ENCODE measurements around the gene PRKAG1.

PRKAG1 gene

GRCh38 chr12:49049566-49050224 lies 31.1 kb upstream of the PRKAG1 start:
- DNase-seq (ENCODE audit: low spot score): no peak

DNA sequence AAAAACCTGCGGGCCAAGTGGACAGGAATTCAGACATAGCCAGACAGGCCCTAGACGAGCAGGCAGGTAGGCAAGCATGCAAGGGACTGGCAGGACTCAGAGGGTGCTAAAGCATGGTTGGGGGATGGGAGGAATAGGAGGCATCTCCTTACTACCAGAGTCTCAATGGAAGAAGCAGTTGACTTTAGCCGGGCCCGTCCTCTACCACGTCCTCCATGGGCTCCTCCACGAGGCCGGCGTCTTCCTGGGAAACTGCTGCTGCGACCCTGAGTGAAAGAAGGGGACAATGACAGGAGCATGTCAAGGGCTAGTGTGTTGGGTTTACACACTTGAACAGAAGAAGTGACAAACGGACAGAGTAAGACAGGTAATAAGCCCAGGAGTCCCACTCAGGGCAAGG lies 30.4 kb upstream of the PRKAG1 start:
- no peak for DNase-seq (ENCODE audit: low spot score)

DNA sequence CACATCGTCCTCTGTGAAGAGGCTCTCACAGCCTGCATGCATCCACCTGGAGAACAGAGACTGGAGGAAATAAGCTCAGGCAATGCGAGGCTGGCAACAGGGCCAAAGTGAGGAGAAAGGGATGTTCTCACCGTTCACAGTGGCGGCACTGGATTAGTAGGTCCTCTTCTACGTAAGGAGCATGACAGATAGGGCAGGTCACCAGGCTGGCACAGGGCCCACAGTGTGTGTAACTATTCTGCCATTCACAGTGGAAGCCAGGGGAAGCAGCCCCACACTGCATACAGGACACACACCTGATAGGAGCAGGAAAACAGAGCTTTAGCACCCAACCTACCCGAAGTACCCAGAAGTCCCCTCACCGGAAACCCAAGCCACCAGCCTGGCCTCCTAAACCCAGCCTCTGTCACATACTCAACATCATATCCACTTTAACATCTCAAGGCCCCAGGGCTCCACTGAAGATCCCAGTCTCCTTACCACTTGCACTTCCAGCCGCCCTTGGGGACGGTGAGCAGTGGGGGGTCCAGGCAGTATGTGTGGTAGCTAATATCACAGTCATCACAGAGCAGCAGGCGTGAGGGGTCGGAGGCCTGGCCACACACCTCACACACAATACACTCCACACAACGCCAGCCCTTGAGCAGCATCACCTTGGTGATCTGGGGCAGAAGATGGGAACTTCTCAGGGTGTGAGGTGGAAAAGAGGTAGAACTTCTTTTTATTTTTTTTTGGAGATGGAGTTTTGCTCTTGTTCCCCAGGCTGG lies 27.7 kb upstream of the PRKAG1 start:
- no peak for DNase-seq (ENCODE audit: low spot score)

GRCh38 chr12:49044660-49045059 lies 26.1 kb upstream of the PRKAG1 start:
- no peak for DNase-seq (ENCODE audit: low spot score)

DNA sequence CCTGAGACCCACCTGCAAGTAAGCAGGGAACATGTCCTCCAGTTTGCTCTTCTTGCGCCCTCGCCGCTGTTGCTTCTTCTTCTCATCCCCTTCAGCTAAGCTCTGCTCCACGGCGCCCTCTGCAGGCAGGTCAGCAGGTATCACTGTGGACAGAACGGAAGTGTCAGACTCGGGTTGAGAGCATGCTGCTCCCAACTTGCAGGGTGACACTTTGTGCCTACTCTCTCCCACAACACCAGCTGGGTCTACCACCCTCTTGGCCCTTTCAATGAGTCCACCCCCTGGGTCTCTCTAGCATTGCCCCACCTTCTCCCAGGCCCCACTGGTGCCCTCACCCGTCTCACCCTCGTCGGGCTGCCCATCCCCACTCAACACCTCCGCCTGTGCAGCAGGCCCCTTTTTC lies 25.3 kb upstream of the PRKAG1 start:
- DNase-seq (ENCODE audit: low spot score): no peak

GRCh38 chr12:49043241-49043640 lies 24.7 kb upstream of the PRKAG1 start:
- DNase-seq (ENCODE audit: low spot score): no peak

- DNase-seq (ENCODE audit: low spot score): no peak
Observed at GRCh38 chr12:49041881-49042484, 23.4 kb upstream of the PRKAG1 start.

DNA sequence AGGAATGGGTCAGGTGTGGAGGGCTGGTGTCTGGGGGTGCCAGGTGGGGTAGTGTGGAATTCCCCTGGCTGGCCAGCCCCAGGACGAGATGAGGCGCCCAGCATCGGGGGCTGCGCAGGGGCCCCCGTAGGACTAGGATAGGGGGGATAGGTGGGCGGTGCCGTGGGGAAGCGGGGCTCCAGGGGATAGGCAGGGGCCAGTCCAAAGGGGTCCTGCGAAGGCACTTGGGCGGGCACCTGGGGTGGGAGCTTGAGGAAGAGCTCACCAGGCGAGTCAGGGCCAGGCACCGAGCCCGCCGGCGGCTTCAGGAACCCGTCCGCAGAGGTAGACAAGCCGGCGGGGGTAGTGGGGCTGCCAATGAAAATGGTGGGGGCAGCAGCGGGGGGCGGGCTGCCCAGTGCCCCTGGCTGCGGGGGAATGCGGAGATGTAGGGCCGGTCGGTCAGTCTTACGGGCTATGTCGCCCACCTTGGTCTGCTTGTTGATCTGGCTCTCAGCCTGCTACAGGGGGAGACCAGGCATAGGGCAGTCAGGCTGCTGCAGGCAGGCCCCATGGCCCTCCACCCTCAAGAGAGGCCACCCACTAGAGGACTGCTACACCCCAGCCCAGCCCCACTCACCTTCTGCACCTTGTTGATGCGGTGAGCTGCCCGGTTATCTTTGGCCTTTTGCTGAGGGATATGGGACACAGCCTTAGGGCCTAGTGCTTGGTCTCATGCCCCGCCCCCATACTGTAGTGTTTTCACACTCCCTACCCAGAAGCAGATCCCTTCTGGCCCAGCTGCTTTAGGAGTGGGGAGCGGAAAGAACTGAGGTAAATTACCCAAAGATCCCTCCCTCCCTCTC lies 22.7 kb upstream of the PRKAG1 start:
- DNase-seq (ENCODE audit: low spot score): no peak

DNA sequence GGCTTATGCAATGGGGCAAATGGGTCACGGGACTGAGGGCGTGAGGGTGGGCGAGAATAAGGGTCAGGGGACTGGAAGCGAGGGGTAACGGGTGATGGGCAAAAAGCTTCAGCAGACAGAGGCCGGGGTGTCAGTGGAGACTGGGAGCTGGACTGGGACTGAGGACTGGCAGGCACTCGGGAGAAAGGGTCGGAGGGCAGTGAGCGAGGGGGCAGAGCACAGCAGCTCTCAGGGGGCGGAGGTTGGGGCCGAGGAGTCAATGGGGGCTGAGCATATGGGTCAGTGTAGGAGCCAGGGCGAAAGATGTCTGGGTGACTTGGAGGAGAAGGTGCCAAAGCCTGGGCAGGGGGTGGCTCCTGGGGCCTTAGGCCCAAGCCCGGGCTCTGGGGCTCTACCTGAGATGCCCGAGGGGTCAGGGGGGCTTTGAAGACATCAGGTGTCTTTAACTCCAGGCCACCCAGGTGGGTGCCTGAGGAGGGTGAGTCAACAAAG lies 21.8 kb upstream of the PRKAG1 start:
- DNase-seq (ENCODE audit: low spot score): no peak

- no peak for DNase-seq (ENCODE audit: low spot score)
Observed at GRCh38 chr12:49039421-49040363, 21.1 kb upstream of the PRKAG1 start.

DNA sequence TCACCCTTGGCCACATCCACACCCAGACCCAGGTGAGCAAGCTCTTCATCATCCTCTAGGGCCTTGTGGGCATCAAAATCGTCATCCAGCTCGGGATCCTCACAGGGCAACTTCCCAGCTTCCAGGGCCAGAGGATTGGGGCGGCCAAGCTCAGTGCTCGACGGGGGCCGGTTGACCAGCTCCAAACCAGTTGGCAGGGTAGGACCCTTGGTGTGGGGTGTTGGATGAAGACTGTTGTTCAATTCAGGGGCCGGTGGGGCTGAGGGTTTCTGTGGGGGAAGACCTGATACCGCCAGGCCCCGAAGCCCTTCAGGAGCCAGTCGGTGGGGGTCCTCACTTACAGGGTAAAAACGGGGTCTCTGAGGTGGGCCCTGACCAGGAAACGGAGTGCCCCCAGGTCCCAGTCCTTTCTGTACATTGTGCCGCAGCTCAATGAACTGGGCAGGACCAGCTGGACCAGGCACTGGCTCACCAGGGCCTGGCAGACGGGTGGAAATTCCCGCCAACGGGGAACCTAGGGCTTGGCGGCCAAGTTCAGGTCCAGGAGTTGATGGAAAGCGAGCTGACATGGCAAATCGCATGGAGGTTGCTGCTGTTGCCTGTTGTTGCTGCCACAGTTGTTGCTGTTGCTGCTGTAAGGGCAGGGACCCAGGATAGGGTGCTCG lies 19.8 kb upstream of the PRKAG1 start:
- no peak for DNase-seq (ENCODE audit: low spot score)

- DNase-seq (ENCODE audit: low spot score): no peak
Observed at GRCh38 chr12:49037947-49038237, 19.3 kb upstream of the PRKAG1 start.

DNA sequence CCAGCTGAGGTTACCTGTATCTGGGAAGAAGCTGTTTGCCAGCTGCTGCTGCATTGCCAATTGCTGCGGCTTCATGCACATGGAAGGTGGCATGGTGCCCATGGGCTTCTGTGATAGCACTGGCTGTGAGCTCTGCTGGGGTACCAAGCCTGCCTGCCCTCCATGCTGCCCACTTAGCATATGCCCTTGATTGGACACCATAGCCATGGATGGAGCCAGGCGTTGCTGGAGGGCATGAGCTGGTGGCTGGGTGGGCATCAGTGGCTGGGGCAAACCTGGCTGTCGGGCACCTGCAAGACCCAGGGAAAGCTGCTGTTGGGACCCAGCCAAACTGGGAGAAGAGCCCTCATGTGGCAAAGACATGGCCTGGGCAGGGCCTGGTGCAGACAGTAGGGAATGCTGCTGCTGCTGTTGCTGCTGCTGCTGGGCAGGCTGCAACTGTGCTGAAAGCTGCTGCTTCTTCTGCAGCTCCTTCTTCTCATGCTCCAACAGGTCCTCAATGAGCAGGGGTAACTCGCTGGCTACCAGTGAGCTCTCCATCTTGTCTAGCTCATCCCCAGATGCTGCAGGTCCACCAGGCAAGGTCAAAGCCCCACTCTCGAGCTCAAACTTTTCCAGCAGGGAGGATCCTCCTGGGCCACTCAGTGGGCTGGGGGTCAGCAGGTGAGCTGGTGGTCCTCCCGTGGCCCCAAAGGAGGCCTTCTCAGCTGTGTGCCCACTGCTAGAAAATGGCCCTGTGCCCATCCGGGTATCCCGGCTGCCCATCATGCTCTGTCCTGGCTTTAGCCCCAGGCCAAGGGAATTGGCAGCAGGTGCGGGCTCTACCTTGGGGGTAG lies 18.8 kb upstream of the PRKAG1 start:
- DNase-seq (ENCODE audit: low spot score): no peak

DNA sequence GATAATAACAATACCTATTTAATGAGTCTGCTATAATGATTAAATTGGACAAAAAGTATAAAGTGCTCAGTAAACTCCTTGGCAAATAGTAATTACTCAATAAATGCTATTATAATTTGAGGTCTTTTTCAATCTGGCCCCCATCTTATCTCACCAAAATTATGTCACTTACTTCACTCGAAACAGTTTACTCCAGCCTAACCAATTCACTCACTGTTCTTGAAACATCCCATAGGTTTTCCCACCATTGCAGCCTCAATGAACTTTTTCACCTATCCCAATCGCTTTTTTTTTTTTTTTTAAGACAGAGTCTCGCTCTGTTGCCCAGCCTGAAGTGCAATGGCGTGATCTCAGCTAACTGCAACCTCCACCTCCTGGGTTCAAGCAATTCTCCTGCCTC lies 17.5 kb upstream of the PRKAG1 start:
- DNase-seq (ENCODE audit: low spot score): no peak

- no peak for DNase-seq (ENCODE audit: low spot score)
Observed at GRCh38 chr12:49034286-49034622, 15.7 kb upstream of the PRKAG1 start.

DNA sequence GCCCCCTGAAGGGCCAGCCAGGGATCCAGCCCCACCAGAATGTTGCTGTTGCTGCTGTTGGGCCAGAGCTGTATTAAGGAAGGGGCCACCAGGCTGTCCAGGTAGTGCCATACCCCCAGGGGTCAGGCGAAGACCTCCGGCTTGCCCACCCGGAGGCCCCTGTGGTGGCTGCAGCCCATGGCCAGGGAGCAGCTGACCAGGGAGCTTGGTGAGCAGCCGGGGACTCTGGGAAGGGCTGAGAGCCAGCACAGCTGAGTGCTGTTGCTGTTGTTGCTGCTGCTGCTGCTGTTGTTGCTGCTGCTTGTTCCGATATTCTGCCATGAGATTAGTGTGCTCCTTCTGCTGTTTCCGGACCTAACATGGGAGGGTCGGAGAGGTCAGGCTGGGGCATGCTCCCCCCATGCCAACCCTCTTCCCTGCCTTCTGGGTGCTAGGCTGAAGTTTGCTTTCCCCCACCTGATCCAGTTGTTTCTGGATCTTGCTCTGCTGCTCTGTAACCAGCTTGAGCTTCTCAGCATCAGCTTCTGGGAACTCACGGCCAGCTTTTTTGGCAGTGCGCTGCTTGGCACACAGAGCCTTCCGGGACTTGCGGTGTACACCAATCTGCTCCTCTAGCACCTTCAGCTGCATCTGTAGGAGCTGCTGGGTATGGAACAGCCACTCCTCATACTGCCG lies 15.2 kb upstream of the PRKAG1 start:
- DNase-seq (ENCODE audit: low spot score): no peak

- DNase-seq (ENCODE audit: low spot score): no peak
Observed at GRCh38 chr12:49032679-49033447, 14.3 kb upstream of the PRKAG1 start.

- DNase-seq (ENCODE audit: low spot score): no peak
Observed at GRCh38 chr12:49032276-49032675, 13.7 kb upstream of the PRKAG1 start.

Measured in putamen (tissue), 1 donor.